GM10248 (cell line): Measurements from ENCODE around the gene PAN3.

Source experiments
- CTCF ChIA-PET: fragments of 300-600 bp; sonication (Branson Sonifier 250); formaldehyde crosslinking; extraction: SDS; loops from one replicate; lab custom pipeline; 2021; ENCODE audit warnings: antibody characterized with exemption; lab: Yijun Ruan, JAX
- POLR2A ChIA-PET: fragments of 350-650 bp; sonication (Branson Sonifier 250); formaldehyde crosslinking; extraction: SDS; loops from one replicate; lab custom pipeline; 2020; ENCODE audit warnings: antibody characterized with exemption; lab: Yijun Ruan, JAX
- DNase-seq: peaks from one replicate; pipeline ENCODE4 v3.0.0; 2012; ENCODE audit errors: extremely low spot score
- TF ChIP-seq, protein P1 (sequence below): IDR thresholded peaks from 2 replicates; pipeline ENCODE4 v1.5.1; 2012; ENCODE audit warnings: mild to moderate bottlenecking, low read depth; ENCODE audit errors: extremely low read depth, missing control alignments, control extremely low read depth

PAN3 gene

DNA sequence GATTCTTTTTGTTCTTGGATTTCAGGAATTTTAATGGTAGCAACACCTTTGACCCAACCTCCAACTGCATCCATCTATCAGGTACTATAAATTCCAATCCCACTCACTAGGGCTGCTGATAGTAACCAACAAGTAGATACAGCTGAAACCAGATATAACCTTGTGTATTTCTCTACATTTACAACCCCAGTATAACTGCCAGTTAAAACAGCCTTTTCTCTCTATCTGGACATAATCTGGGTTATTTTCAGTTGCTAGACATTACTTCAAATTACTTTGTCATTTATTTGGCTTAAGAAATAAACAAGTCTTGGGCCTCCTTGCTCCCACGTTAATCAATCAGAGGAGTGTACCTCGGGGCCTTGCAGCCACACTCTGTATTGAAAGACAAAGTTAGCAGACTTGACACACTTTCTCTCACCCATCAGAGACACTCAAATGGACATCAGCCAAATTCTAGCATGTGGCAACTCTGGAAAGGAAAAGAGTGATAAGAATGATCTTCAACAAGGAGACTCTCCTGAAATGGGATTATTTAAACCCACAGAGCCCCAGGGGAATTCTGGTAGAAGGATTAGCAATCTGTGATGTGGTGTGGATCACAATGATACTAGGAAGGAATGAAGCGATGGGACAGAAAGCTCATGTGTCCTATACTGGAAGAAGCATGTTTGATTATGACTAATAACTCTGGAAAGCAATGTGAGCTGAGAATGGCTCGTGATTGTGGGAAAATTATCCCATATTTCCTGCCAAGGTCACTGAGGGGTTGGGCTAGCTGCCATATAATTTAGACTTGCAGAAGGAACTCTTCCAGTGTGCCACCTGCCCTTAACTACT is 199.0 kb downstream of the PAN3 start:
- TF ChIP-seq, protein P1, sequence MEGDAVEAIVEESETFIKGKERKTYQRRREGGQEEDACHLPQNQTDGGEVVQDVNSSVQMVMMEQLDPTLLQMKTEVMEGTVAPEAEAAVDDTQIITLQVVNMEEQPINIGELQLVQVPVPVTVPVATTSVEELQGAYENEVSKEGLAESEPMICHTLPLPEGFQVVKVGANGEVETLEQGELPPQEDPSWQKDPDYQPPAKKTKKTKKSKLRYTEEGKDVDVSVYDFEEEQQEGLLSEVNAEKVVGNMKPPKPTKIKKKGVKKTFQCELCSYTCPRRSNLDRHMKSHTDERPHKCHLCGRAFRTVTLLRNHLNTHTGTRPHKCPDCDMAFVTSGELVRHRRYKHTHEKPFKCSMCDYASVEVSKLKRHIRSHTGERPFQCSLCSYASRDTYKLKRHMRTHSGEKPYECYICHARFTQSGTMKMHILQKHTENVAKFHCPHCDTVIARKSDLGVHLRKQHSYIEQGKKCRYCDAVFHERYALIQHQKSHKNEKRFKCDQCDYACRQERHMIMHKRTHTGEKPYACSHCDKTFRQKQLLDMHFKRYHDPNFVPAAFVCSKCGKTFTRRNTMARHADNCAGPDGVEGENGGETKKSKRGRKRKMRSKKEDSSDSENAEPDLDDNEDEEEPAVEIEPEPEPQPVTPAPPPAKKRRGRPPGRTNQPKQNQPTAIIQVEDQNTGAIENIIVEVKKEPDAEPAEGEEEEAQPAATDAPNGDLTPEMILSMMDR: no peak
- CTCF ChIA-PET: interaction anchor here (6.7 kb wide), 1 partner anchor 13 kb away, joined by 34 read pairs; no protein-coding TSS in a partner anchor
- no peak for DNase-seq
- POLR2A ChIA-PET: no interaction called here

DNA sequence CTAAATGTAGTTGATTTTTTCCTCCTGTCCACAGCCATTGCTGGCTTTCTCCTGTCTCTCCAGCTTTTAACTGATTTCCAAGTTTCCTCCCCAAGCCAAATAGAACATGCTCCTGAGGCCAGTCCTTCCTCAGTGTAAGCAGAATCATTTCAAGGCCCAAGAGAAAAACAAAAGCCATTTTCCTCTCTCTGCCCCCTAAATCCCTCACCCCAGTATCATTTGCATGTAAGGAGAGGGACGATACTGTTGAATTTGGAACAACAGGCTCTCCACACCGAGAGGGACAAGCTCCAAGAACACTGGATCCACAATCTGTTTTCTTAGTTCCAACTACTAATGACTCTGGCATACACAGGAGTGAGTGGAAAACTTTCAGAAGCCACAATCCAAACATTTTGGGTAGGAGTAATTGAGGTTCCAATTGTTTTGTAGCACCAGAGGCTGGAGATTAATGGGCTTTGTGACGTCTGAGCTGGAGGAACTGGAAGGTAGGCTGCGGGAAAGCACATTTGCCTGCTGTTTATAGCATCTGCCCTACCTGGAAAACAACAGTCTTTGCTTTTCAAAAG is 199.7 kb downstream of the PAN3 start:
- DNase-seq: no peak
- ChIA-PET CTCF (interaction anchor here (6.7 kb wide), 1 partner anchor 13 kb away, joined by 34 read pairs; no protein-coding TSS in a partner anchor), POLR2A (no interaction called here)
- TF ChIP-seq, protein P1: no peak

DNA sequence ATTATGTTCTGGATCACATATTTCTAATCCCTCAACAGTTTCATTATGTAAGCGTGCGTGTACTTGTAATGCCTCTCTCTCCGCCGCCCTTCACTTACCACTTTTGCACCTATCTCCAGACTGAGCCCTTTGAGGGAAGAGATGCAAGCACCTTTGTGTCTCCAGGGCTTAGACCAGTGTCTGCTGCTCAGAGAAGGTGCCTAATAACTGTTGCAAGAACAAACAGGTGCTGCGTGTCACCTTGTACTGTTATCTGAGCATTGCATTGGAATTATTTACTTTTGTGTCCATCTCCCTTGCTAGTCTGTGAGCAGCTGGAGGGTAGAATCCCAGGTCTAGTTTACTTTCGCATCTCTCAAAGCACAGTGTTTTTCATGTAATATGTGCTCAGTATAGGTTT is 200.4 kb downstream of the PAN3 start:
- ChIA-PET POLR2A (no interaction called here), CTCF (interaction anchor here (6.7 kb wide), 1 partner anchor 14 kb away, joined by 34 read pairs; no protein-coding TSS in a partner anchor)
- no peak for DNase-seq
- TF ChIP-seq, protein P1: no peak

DNA sequence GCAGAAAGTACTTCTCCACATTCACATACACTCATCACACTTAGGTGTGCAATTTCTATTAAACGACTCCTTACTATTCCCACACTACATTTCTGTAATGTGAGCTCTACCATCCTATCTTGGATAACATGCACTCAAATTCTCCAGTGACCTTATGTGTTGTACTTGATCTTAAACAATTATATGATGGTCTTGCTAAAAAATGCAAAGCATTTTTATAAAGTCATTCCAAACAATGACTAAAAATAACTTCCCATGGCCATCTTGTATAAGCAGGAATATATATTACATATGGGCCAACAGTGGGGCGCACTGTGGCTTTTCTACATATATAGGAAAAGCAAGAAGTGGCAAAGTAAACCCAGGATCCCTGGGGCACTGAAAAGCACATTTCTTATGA is 201.1 kb downstream of the PAN3 start:
- ChIA-PET CTCF (no interaction called here), POLR2A (no interaction called here)
- no peak for DNase-seq
- TF ChIP-seq, protein P1: no peak

DNA sequence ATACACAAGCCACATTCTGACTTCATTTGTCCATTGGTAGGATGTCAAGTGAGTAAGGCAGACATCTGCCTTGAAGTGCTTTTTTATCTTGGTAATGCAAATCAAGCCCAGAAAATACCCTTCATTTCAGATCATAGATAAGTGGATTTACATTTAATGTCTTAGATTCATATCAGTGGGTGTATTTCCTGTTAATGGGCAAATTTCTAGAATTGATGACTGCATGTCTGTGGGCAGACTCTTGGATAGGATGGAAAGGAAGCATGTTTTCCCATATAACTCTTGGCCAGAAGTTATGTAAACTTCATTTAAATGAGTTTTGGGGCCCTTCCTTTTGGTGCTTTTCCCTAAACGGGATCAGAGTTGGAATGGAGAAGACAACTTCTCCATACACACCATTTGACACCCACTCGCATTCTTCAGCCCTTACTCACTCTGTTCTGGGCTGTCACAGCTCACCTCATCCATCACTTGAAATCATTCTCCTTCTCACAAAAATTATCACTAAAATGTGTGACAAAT is 202.0 kb downstream of the PAN3 start:
- CTCF ChIA-PET: interaction anchor here (1.3 to 1.7 kb wide), 2 partner anchors 9 to 13 kb away, joined by 3 read pairs; no protein-coding TSS in a partner anchor
- no peak for DNase-seq
- TF ChIP-seq, protein P1: no peak
- POLR2A ChIA-PET: no interaction called here

DNA sequence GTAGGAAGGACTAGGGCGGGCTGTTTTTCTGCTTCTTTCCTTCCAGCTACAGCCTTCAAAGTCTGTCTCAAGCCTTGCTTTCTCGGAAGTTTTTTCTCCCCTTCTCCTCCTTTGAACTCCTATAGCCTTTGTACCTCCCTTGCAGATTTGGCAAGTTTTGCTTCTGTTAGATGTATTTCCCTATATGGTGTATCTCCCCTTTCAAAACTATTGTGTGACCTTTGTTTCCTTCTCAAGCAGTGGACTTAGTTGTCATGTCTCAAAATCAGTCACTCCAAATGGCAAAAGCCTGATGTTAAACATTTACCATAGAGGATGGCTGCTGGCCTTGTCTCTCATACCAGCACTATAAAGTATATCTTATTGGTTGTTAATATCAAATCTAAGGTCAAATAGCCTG is 203.9 kb downstream of the PAN3 start:
- CTCF ChIA-PET: interaction anchor here (1.0 to 1.3 kb wide), 2 partner anchors 18 to 20 kb away, joined by 3 read pairs; no protein-coding TSS in a partner anchor
- DNase-seq: no peak
- POLR2A ChIA-PET: no interaction called here
- TF ChIP-seq, protein P1: no peak
